H9 (cell line): ENCODE results near the gene LRP1B. TPM values are rescaled to one million over a fixed set of nuclear protein-coding genes. Genes with fewer than 3 reads are reported as not detected.

Source experiments
- DNase-seq: peaks from one replicate; pipeline ENCODE4 v3.0.0-alpha.2; 2017
- H2AFZ ChIP-seq: one replicate; pipeline ENCODE4 v1.6.1; 2013; ENCODE audit warnings: mild to moderate bottlenecking, low read length, control low read depth, moderate library complexity
- H2AK5ac ChIP-seq: 2 replicates; pipeline ENCODE4 v1.6.1; 2013; ENCODE audit warnings: low read length, control low read depth, mixed read lengths; ENCODE audit not compliant: insufficient read length
- H2BK120ac ChIP-seq: one replicate; pipeline ENCODE4 v1.6.1; 2013; ENCODE audit warnings: low read depth, mild to moderate bottlenecking, low read length, control low read depth, inconsistent platforms; ENCODE audit not compliant: poor library complexity, severe bottlenecking
- H2BK12ac ChIP-seq: 2 replicates; pipeline ENCODE4 v1.6.1; 2013; ENCODE audit warnings: low read length, control low read depth, mixed read lengths, low read depth; ENCODE audit not compliant: insufficient read length
- H2BK15ac ChIP-seq: 2 replicates; pipeline ENCODE4 v1.6.1; 2013; ENCODE audit warnings: low read depth, low read length, control low read depth
- H2BK20ac ChIP-seq: one replicate; pipeline ENCODE4 v1.6.1; 2013; ENCODE audit warnings: low read depth, mild to moderate bottlenecking, low read length, control low read depth, inconsistent platforms; ENCODE audit not compliant: poor library complexity, severe bottlenecking
- H2BK5ac ChIP-seq: 2 replicates; pipeline ENCODE4 v1.6.1; 2013; ENCODE audit warnings: low read length, control low read depth, mixed read lengths; ENCODE audit not compliant: insufficient read length
- H3K14ac ChIP-seq: 2 replicates; pipeline ENCODE4 v1.6.1; 2013; ENCODE audit warnings: low read length, control low read depth; ENCODE audit not compliant: insufficient read depth
- H3K18ac ChIP-seq: 2 replicates; pipeline ENCODE4 v1.6.1; 2013; ENCODE audit warnings: low read depth, mild to moderate bottlenecking, mixed read lengths, low read length, control low read depth; ENCODE audit not compliant: insufficient read length
- H3K23ac ChIP-seq: 2 replicates; pipeline ENCODE4 v1.6.1; 2013; ENCODE audit warnings: low read length, control low read depth, mixed read lengths, low read depth; ENCODE audit not compliant: insufficient read length
- H3K23me2 ChIP-seq: 2 replicates; pipeline ENCODE4 v1.6.1; 2013; ENCODE audit warnings: low read depth, mild to moderate bottlenecking, mixed read lengths, low read length, control low read depth; ENCODE audit not compliant: insufficient read length, poor library complexity, severe bottlenecking
- H3K27ac ChIP-seq: 2 replicates; pipeline ENCODE4 v1.5.1; 2013; ENCODE audit warnings: low read length, control low read depth, mixed read lengths, low read depth; ENCODE audit not compliant: insufficient read length
- H3K27me3 ChIP-seq: 2 replicates; pipeline ENCODE4 v1.6.1; 2013; ENCODE audit warnings: low read length, control low read depth, inconsistent platforms; ENCODE audit not compliant: insufficient read depth
- H3K4ac ChIP-seq: 2 replicates; pipeline ENCODE4 v1.6.1; 2013; ENCODE audit warnings: low read depth, mild to moderate bottlenecking, control low read depth, inconsistent platforms, low read length, moderate library complexity
- H3K4me1 ChIP-seq: 2 replicates; pipeline ENCODE4 v1.6.1; 2013; ENCODE audit warnings: low read length, control low read depth, inconsistent platforms; ENCODE audit not compliant: insufficient read depth
- H3K4me2 ChIP-seq: 2 replicates; pipeline ENCODE4 v1.6.1; 2013; ENCODE audit warnings: low read length, control low read depth, mixed read lengths; ENCODE audit not compliant: insufficient read length, insufficient read depth
- H3K56ac ChIP-seq: 2 replicates; pipeline ENCODE4 v1.6.1; 2013; ENCODE audit warnings: low read depth, mild to moderate bottlenecking, mixed read lengths, low read length, control low read depth; ENCODE audit not compliant: insufficient read length
- H3K79me1 ChIP-seq: 2 replicates; pipeline ENCODE4 v1.6.1; 2013; ENCODE audit warnings: low read depth, mild to moderate bottlenecking, moderate library complexity, low read length, control low read depth, inconsistent platforms; ENCODE audit not compliant: insufficient read depth, poor library complexity, severe bottlenecking
- H3K79me2 ChIP-seq: 2 replicates; pipeline ENCODE4 v1.6.1; 2013; ENCODE audit warnings: low read length, control low read depth, inconsistent platforms; ENCODE audit not compliant: insufficient read depth
- H3K9ac ChIP-seq: 2 replicates; pipeline ENCODE4 v1.6.1; 2013; ENCODE audit warnings: low read length, control low read depth, mixed read lengths; ENCODE audit not compliant: insufficient read length; ENCODE audit errors: extremely low read depth
- H3K9me3 ChIP-seq: one replicate; pipeline ENCODE4 v1.6.1; 2013; ENCODE audit warnings: low read depth, low read length, inconsistent platforms; ENCODE audit not compliant: control insufficient read depth
- H3T11ph ChIP-seq: one replicate; pipeline ENCODE4 v1.6.1; 2013; ENCODE audit warnings: mild to moderate bottlenecking, low read length, control low read depth, inconsistent platforms
- H4K20me1 ChIP-seq: one replicate; pipeline ENCODE4 v1.6.1; 2013; ENCODE audit not compliant: control insufficient read depth, insufficient read length, insufficient read depth
- H4K5ac ChIP-seq: 2 replicates; pipeline ENCODE4 v1.6.1; 2013; ENCODE audit warnings: low read depth, mild to moderate bottlenecking, mixed read lengths, low read length, control low read depth; ENCODE audit not compliant: insufficient read length
- H4K8ac ChIP-seq: replicated peaks from 2 replicates; pipeline ENCODE4 v1.6.1; 2013; ENCODE audit warnings: low read length, control low read depth, mixed read lengths, low read depth; ENCODE audit not compliant: insufficient read length
- H4K91ac ChIP-seq: 2 replicates; pipeline ENCODE4 v1.6.1; 2013; ENCODE audit warnings: low read depth, mild to moderate bottlenecking, moderate library complexity, mixed read lengths, low read length, control low read depth; ENCODE audit not compliant: insufficient read length
- H3K27ac Mint-ChIP-seq, 3 experiments: 2 replicates in 2 of 3; 3 replicates in 1 of 3; pipeline ENCODE4 v1.8.0; 2020 to 2021; ENCODE audit warnings: mixed read lengths in 3 of 3, mild to moderate bottlenecking in 1 of 3, moderate library complexity in 1 of 3
- H3K27me3 Mint-ChIP-seq: 2 replicates; pipeline ENCODE4 v1.8.0; 2021; ENCODE audit warnings: low read depth, mild to moderate bottlenecking, moderate library complexity, mixed read lengths
- H3K36me3 Mint-ChIP-seq, 3 experiments: 2 replicates in 2 of 3; 3 replicates in 1 of 3; pipeline ENCODE4 v1.8.0; 2020 to 2021; ENCODE audit warnings: low read depth in 3 of 3, mixed read lengths in 3 of 3; ENCODE audit not compliant: insufficient read depth in 1 of 3
- H3K4me1 Mint-ChIP-seq, 2 experiments: 2 replicates each; pipeline ENCODE4 v1.8.0; 2020; ENCODE audit warnings: mixed read lengths in 2 of 2
- H3K4me3 Mint-ChIP-seq, 2 experiments: 2 replicates in 1 of 2; 3 replicates in 1 of 2; pipeline ENCODE4 v1.8.0; 2020 to 2021; ENCODE audit warnings: mild to moderate bottlenecking in 2 of 2, mixed read lengths in 2 of 2, moderate library complexity in 1 of 2
- H3K9me3 Mint-ChIP-seq, 2 experiments: 2 replicates in 1 of 2; 3 replicates in 1 of 2; pipeline ENCODE4 v1.8.0; 2020; ENCODE audit warnings: mild to moderate bottlenecking in 2 of 2, mixed read lengths in 2 of 2, moderate library complexity in 1 of 2
- WGBS: extraction: QIAGEN DNeasy Blood & Tissue Kit; methylation state at CpG from one replicate; pipeline ENCODE4 v1.1.7; 2013; ENCODE audit warnings: missing lambda C conversion rate, low lambda C conversion rate, mixed read lengths; ENCODE audit not compliant: insufficient read length; ENCODE audit errors: extremely low coverage; 5-methylcytosine and 5-hydroxymethylcytosine counted together
- total RNA-seq: library from RNA; stranded (reverse); gene quantifications from 2 replicates; pipeline ENCODE4 v1.2.1, GENCODE V29; 2021
- TF ChIP-seq, protein P1 (sequence below): fragments of 200-600 bp; sonication (generic); conservative IDR thresholded peaks from 3 replicates; pipeline ENCODE4 v1.8.0; 2021; ENCODE audit warnings: antibody characterized with exemption, mild to moderate bottlenecking

LRP1B gene
- total RNA-seq, 1 experiment from 2014 or later: not detected

DNA sequence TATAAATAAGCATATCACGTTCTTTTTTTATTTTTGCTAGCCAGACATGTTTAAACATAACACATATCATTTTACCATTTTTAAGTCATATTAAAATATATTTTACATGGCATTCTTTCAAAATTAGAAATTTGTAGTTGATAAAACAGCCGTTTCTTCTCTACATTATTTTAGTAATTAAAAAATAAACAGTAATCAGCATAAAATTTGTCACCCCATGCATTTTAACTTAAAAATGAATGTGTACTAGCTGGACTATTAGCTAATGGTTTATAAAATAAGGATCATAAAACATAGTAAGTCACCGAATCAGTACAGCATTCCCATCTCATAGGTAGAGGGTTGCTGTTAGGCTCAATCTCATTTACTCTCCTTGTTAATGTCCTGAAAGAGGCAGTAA is 433.8 kb downstream of the LRP1B start:
- Histone ChIP-seq H4K8ac (no peak overlapping the region), H3K27me3 (no peaks in the 10 kb centered on the region), H3K4me2 (no peak overlapping the region), H3K4me1 (no peaks in the 10 kb centered on the region), H3K9me3 (no peaks in the 10 kb centered on the region), H2AK5ac (no peak overlapping the region), H4K91ac (no peak overlapping the region), H3T11ph (no peak overlapping the region), H2BK5ac (no peak overlapping the region), H3K9ac (no peak overlapping the region), H3K18ac (no peak overlapping the region), H4K5ac (no peak overlapping the region), H2BK15ac (no peak overlapping the region), H3K14ac (no peak overlapping the region), H3K4ac (no peak overlapping the region), H3K79me2 (no peaks in the 10 kb centered on the region), H2BK12ac (no peak overlapping the region), H2AFZ (no peak overlapping the region), H4K20me1 (no peaks in the 10 kb centered on the region), H3K27ac (no peak overlapping the region), H3K79me1 (no peaks in the 10 kb centered on the region), H2BK120ac (no peak overlapping the region), H3K23me2 (no peaks in the 10 kb centered on the region), H3K56ac (no peak overlapping the region), H3K23ac (no peak overlapping the region), H2BK20ac (no peak overlapping the region)
- H3K27ac Mint-ChIP-seq: no peak overlapping the region
- H3K4me1 Mint-ChIP-seq: peaks cover 0 to 3% of the 10 kb centered on the region in 2 experiments; a peak in 1 of 4 replicates
- H3K27me3 Mint-ChIP-seq: no peaks in the 10 kb centered on the region
- H3K9me3 Mint-ChIP-seq: peaks cover 0 to 12% of the 10 kb centered on the region in 2 experiments; a peak in 3 of 5 replicates
- no CpG with 5 or more reads among the region's 3 CpGs for WGBS
- no peak for DNase-seq
- H3K4me3 Mint-ChIP-seq: no peak overlapping the region
- H3K36me3 Mint-ChIP-seq: peaks cover 0 to 8% (median 0%) of the 10 kb centered on the region in 3 experiments; a peak in 1 of 7 replicates
- TF ChIP-seq, protein P1, sequence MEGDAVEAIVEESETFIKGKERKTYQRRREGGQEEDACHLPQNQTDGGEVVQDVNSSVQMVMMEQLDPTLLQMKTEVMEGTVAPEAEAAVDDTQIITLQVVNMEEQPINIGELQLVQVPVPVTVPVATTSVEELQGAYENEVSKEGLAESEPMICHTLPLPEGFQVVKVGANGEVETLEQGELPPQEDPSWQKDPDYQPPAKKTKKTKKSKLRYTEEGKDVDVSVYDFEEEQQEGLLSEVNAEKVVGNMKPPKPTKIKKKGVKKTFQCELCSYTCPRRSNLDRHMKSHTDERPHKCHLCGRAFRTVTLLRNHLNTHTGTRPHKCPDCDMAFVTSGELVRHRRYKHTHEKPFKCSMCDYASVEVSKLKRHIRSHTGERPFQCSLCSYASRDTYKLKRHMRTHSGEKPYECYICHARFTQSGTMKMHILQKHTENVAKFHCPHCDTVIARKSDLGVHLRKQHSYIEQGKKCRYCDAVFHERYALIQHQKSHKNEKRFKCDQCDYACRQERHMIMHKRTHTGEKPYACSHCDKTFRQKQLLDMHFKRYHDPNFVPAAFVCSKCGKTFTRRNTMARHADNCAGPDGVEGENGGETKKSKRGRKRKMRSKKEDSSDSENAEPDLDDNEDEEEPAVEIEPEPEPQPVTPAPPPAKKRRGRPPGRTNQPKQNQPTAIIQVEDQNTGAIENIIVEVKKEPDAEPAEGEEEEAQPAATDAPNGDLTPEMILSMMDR: no peak
